Lower leg skin (tissue), 4 donors: ENCODE results near the gene KCTD10. TPM values are rescaled to one million over a fixed set of nuclear protein-coding genes. Genes with fewer than 3 reads are reported as not detected.
"Not testable (repeated sequence)": the region's sequence is repeated elsewhere in the genome, so short reads cannot be mapped to it uniquely, and the experiment has no call there.

Experiments
- DNase-seq, 2 donors: peaks; one replicate each; pipeline ENCODE4 v3.0.0-alpha.2; 2019; ENCODE audit warnings: low spot score in 2 of 2
- H3K4me3 ChIP-seq: fragments of 200-600 bp; sonication (generic); 2 replicates; pipeline ENCODE4 v1.5.1; 2017; ENCODE audit warnings: mild to moderate bottlenecking, low read depth; ENCODE audit not compliant: poor library complexity, severe bottlenecking
- POLR2A ChIP-seq, 2 donors: fragments of 450-650 bp; IDR thresholded peaks; one replicate each; pipeline ENCODE4 v1.6.1; 2016 to 2017; ENCODE audit warnings: antibody characterized with exemption in 2 of 2, mild to moderate bottlenecking in 1 of 2, moderate library complexity in 1 of 2
- whole genome bisulfite sequencing, 2 donors: methylation state at CpG; one replicate each; pipeline ENCODE4 v1.1.5; 2018; 5-methylcytosine and 5-hydroxymethylcytosine counted together
- intact Hi-C: fragments of 100-400 bp; cut with DNase I; formaldehyde crosslinking; loops from one replicate; pipeline ENCODE4 v1.15.0; 2023; ENCODE audit warnings: low total_unique reads
- total RNA-seq, 4 donors: library from RNA; depleted of rRNA; stranded (reverse); fragments of >200 nt; gene quantifications; one replicate each; pipeline ENCODE4 v1.1.0, GENCODE V29; 2016
- TF ChIP-seq, protein P1 (sequence below), 3 donors: fragments of 450-650 bp; IDR thresholded peaks; one replicate each; pipeline ENCODE4 v1.5.1; 2016; ENCODE audit warnings: antibody characterized with exemption in 3 of 3, mild to moderate bottlenecking in 3 of 3, moderate library complexity in 2 of 3

Gene KCTD10
- total RNA-seq, 4 donors from 2014 or later: 22.3 to 60.1 (median 44.1) TPM

DNA sequence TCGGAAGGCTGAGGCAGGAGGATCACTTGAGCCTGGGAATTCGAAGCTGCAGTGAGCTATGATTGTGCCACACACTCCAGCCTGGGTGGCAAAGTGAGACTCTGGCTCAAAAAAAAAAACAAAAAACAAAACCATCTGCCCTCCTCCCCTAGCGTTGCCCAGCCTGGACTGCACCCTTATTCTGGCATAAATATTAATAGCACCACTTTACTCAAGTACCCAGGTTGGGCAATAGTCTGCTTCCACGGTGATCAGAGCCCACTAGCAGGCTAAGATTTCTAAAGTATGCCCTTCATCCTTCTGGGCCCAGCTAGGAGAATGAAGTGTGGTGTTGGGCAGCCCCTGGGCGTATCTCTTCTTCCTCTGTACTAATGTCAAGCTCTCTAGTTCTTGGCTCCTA lies 33.3 kb downstream of the KCTD10 start:
- TF ChIP-seq, protein P1, sequence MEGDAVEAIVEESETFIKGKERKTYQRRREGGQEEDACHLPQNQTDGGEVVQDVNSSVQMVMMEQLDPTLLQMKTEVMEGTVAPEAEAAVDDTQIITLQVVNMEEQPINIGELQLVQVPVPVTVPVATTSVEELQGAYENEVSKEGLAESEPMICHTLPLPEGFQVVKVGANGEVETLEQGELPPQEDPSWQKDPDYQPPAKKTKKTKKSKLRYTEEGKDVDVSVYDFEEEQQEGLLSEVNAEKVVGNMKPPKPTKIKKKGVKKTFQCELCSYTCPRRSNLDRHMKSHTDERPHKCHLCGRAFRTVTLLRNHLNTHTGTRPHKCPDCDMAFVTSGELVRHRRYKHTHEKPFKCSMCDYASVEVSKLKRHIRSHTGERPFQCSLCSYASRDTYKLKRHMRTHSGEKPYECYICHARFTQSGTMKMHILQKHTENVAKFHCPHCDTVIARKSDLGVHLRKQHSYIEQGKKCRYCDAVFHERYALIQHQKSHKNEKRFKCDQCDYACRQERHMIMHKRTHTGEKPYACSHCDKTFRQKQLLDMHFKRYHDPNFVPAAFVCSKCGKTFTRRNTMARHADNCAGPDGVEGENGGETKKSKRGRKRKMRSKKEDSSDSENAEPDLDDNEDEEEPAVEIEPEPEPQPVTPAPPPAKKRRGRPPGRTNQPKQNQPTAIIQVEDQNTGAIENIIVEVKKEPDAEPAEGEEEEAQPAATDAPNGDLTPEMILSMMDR (IDR thresholded peaks at IDR 0.05): no peak
- no peak for TF ChIP-seq POLR2A (IDR thresholded peaks at IDR 0.05)
- intact Hi-C loops: no loop called here
- no peak overlapping the region for H3K4me3 ChIP-seq
- no peak for DNase-seq
- WGBS, 2 donors: 59 to 62% methylated on average over 5 of the region's 5 CpGs

GRCh38 chr12:109440851-109441490 lies 36.1 kb downstream of the KCTD10 start:
- DNase-seq: no peak
- no peak for TF ChIP-seq POLR2A (IDR thresholded peaks at IDR 0.05)
- TF ChIP-seq, protein P1 (IDR thresholded peaks at IDR 0.05): no peak
- WGBS, 2 donors: 56 to 62% methylated on average over 9 of the region's 9 CpGs
- intact Hi-C loops: no loop called here
- H3K4me3 ChIP-seq: no peak overlapping the region

DNA sequence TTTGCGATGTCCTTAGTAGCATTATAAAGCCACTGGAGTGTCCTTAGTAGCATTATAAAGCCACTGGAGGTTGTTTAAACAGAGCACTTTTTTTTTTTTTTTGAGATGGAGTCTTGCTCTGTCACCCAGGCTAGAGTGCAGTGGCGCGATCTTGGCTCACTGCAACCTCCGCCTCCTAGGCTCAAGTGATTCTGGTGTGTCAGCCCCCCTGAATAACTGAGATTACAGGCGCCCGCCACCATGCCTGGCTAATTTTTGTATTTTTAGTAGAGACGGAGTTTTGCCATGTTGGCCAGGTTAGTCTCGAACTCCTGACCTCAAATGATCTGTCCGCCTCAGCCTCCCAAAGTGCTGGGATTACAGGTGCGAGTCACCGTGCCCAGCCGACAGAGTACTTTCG lies 37.1 kb downstream of the KCTD10 start:
- 93 to 97% methylated on average over 13 of the region's 13 CpGs for WGBS, 2 donors
- intact Hi-C loops: not testable (repeated sequence)

GRCh38 chr12:109439181-109439580 lies 37.9 kb downstream of the KCTD10 start:
- H3K4me3 ChIP-seq: no peak overlapping the region
- TF ChIP-seq, protein P1 (IDR thresholded peaks at IDR 0.05): no peak
- no peak for TF ChIP-seq POLR2A (IDR thresholded peaks at IDR 0.05)
- no peak for DNase-seq
- intact Hi-C loops: no loop called here
- 63 to 70% methylated on average over 6 of the region's 6 CpGs for WGBS, 2 donors

More for the DNA sequence above, 37.1 kb downstream of the KCTD10 start:
- not testable (repeated sequence) for DNase-seq, H3K4me3 ChIP-seq

DNA sequence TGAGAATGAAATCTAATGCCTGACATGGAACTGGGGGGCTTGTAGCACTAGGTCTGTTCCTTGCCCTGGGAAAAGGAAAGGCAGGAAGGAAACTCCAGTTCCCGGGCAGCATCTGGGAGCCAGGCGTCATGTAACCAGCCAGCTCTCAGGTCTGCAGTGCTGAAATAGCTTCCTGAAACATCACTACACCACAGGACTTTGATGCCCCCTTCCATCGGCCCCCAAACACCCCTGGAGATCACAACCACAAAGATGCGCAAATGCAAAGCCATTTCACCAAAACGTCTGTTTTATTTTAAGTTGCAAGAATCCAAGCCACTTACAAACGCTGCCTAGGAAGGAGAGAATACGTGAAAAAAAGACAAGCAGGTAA lies 40.9 kb downstream of the KCTD10 start:
- WGBS, 2 donors: 62 to 75% methylated on average over 7 of the region's 7 CpGs
- DNase-seq: no peak
- no peak overlapping the region for H3K4me3 ChIP-seq
- intact Hi-C loops: no loop called here
- TF ChIP-seq POLR2A (IDR thresholded peaks at IDR 0.05): no peak

GRCh38 chr12:109435428-109436187 lies 41.5 kb downstream of the KCTD10 start:
- TF ChIP-seq POLR2A (IDR thresholded peaks at IDR 0.05): no peak
- TF ChIP-seq, protein P1 (IDR thresholded peaks at IDR 0.05): no peak
- DNase-seq: no peak
- intact Hi-C loops: no loop called here
- WGBS, 2 donors: 65 to 74% methylated on average over 17 of the region's 17 CpGs
- no peak overlapping the region for H3K4me3 ChIP-seq
